Common myeloid progenitor, CD34-positive (primary cell): ENCODE measurements around the gene C21orf91.

ENCODE experiments used
- CTCF ChIA-PET: fragments of 350-600 bp; sonication (Branson Sonifier 250); formaldehyde crosslinking; loops from one replicate; lab custom pipeline; 2021; ENCODE audit warnings: antibody characterized with exemption; lab: Charles Lee
- POLR2A ChIA-PET: fragments of 350-600 bp; sonication (Branson Sonifier 250); formaldehyde crosslinking; loops from one replicate; lab custom pipeline; 2021; ENCODE audit warnings: antibody characterized with exemption; lab: Charles Lee
- DNase-seq, 3 donors: peaks; one replicate each; pipeline versions ENCODE4 v3.0.0 to v3.0.0-alpha.2; 2013
- H3K27ac ChIP-seq, 2 experiments: 1 replicate in 1 of 2; 2 replicates in 1 of 2; pipeline ENCODE4 v1.7.0; 2013; ENCODE audit warnings: inconsistent platforms in 2 of 2, low read length in 2 of 2, mild to moderate bottlenecking in 2 of 2, low read depth in 1 of 2, moderate library complexity in 1 of 2; ENCODE audit not compliant: severe bottlenecking in 2 of 2, insufficient read depth in 1 of 2, poor library complexity in 1 of 2
- H3K27me3 ChIP-seq, 5 experiments: replicated peaks in 2 of 5; 1 replicate in 3 of 5; 2 replicates in 2 of 5; pipeline versions ENCODE4 v1.6.1 to v1.7.0; 2013; ENCODE audit warnings: low read length in 4 of 5, mild to moderate bottlenecking in 2 of 5, moderate library complexity in 2 of 5, inconsistent platforms in 1 of 5; ENCODE audit not compliant: insufficient read depth in 5 of 5, control insufficient read depth in 4 of 5
- H3K36me3 ChIP-seq, 4 experiments: 1 replicate in 2 of 4; 2 replicates in 2 of 4; pipeline versions ENCODE4 v1.6.1 to v1.7.0; 2013; ENCODE audit warnings: low read length in 3 of 4, control low read depth in 1 of 4, mild to moderate bottlenecking in 1 of 4; ENCODE audit not compliant: control insufficient read depth in 4 of 4, insufficient read depth in 4 of 4
- H3K4me1 ChIP-seq, 4 experiments: 1 replicate in 3 of 4; 2 replicates in 1 of 4; pipeline versions ENCODE4 v1.6.1 to v1.7.1; 2013; ENCODE audit warnings: low read length in 3 of 4, mild to moderate bottlenecking in 3 of 4, control low read depth in 1 of 4, inconsistent platforms in 1 of 4, moderate library complexity in 1 of 4; ENCODE audit not compliant: control insufficient read depth in 4 of 4, insufficient read depth in 4 of 4; ENCODE audit errors: control extremely low read depth in 1 of 4
- H3K4me3 ChIP-seq, 7 experiments: 1 replicate in 4 of 7; 2 replicates in 3 of 7; pipeline versions ENCODE4 v1.5.1 to v1.7.0; 2013; ENCODE audit warnings: mild to moderate bottlenecking in 7 of 7, low read length in 6 of 7, moderate library complexity in 6 of 7, inconsistent platforms in 2 of 7, low read depth in 2 of 7, control low read depth in 1 of 7; ENCODE audit not compliant: insufficient read depth in 4 of 7, control insufficient read depth in 1 of 7; ENCODE audit errors: extremely low read depth in 1 of 7
- H3K9me3 ChIP-seq, 5 experiments: 1 replicate in 4 of 5; 2 replicates in 1 of 5; pipeline versions ENCODE4 v1.6.1 to v1.7.1; 2013; ENCODE audit warnings: low read length in 4 of 5, mild to moderate bottlenecking in 2 of 5, inconsistent platforms in 1 of 5, low read depth in 1 of 5, moderate library complexity in 1 of 5; ENCODE audit not compliant: control insufficient read depth in 4 of 5, insufficient read depth in 2 of 5; ENCODE audit errors: control extremely low read depth in 1 of 5
- WGBS: methylation state at CpG from one replicate; pipeline ENCODE4 v1.1.5; 2013; ENCODE audit not compliant: insufficient coverage; 5-methylcytosine and 5-hydroxymethylcytosine counted together

C21orf91 gene

GRCh38 chr21:17799414-17800164 is 19.6 kb downstream of the C21orf91 start:
- H3K27me3 ChIP-seq = no peaks in the 10 kb centered on the region
- no peak overlapping the region for H3K4me3 ChIP-seq
- POLR2A ChIA-PET = no interaction called here
- no peak overlapping the region for H3K27ac ChIP-seq
- 100% methylated on average over 2 of the region's 6 CpGs for WGBS
- H3K36me3 ChIP-seq = peaks cover 2 to 26% (median 16%) of the 10 kb centered on the region in 4 experiments
- no peak for DNase-seq
- CTCF ChIA-PET = interaction anchor here (0.9 to 2.0 kb wide), 5 partner anchors 8 to 104 kb away, joined by 3 to 7 read pairs (median 6); no protein-coding TSS in a partner anchor
- peaks cover 8 to 32% (median 9%) of the 10 kb centered on the region in 4 experiments for H3K4me1 ChIP-seq
- no peaks in the 10 kb centered on the region for H3K9me3 ChIP-seq

GRCh38 chr21:17798796-17799195 is 20.4 kb downstream of the C21orf91 start:
- CTCF ChIA-PET = interaction anchor here (0.9 to 2.0 kb wide), 6 partner anchors 11 to 110 kb away, joined by 3 to 7 read pairs (median 6); no protein-coding TSS in a partner anchor
- no peak overlapping the region for H3K27ac ChIP-seq
- peaks cover 12 to 39% (median 17%) of the 10 kb centered on the region in 4 experiments for H3K4me1 ChIP-seq
- no peaks in the 10 kb centered on the region for H3K9me3 ChIP-seq
- H3K4me3 ChIP-seq = no peak overlapping the region
- no peak for DNase-seq
- no CpG with 5 or more reads among the region's 2 CpGs for WGBS
- peaks cover 2 to 20% (median 11%) of the 10 kb centered on the region in 4 experiments for H3K36me3 ChIP-seq
- POLR2A ChIA-PET = interaction anchor here (0.5 kb wide), 1 partner anchor 20 kb away, joined by 3 read pairs; no protein-coding TSS in a partner anchor
- no peaks in the 10 kb centered on the region for H3K27me3 ChIP-seq

- no CpG with 5 or more reads among the region's 2 CpGs for WGBS
- ChIA-PET CTCF (interaction anchor here (1.3 to 2.0 kb wide), 5 partner anchors 10 to 109 kb away, joined by 4 to 7 read pairs (median 6); no protein-coding TSS in a partner anchor), POLR2A (no interaction called here)
- H3K36me3 ChIP-seq = peaks cover 3 to 20% (median 11%) of the 10 kb centered on the region in 4 experiments
- no peak overlapping the region for H3K27ac ChIP-seq
- peaks cover 16 to 45% (median 22%) of the 10 kb centered on the region in 4 experiments for H3K4me1 ChIP-seq
- no peak overlapping the region for H3K4me3 ChIP-seq
- no peaks in the 10 kb centered on the region for H3K9me3 ChIP-seq
- no peaks in the 10 kb centered on the region for H3K27me3 ChIP-seq
- DNase-seq = no peak
Observed at GRCh38 chr21:17797967-17798366, 21.2 kb downstream of the C21orf91 start.

GRCh38 chr21:17796503-17796902 is 22.7 kb downstream of the C21orf91 start:
- DNase-seq = no peak
- WGBS = 100% methylated on average over 1 of the region's 1 CpG
- H3K27me3 ChIP-seq = no peaks in the 10 kb centered on the region
- H3K27ac ChIP-seq = peak overlapping the region in 1 of 2 experiments; percentile 30
- H3K4me3 ChIP-seq = no peak overlapping the region
- CTCF ChIA-PET = interaction anchor here (0.8 kb wide), 1 partner anchor 8 kb away, joined by 3 read pairs; no protein-coding TSS in a partner anchor
- peaks cover 16 to 50% (median 22%) of the 10 kb centered on the region in 4 experiments for H3K4me1 ChIP-seq
- H3K36me3 ChIP-seq = peaks cover 4 to 22% (median 9%) of the 10 kb centered on the region in 4 experiments
- no peaks in the 10 kb centered on the region for H3K9me3 ChIP-seq
- POLR2A ChIA-PET = no interaction called here

GRCh38 chr21:17796037-17796403 is 23.1 kb downstream of the C21orf91 start:
- Histone ChIP-seq H3K36me3 (peaks cover 6 to 22% (median 11%) of the 10 kb centered on the region in 4 experiments), H3K4me3 (no peak overlapping the region), H3K4me1 (peaks cover 16 to 55% (median 22%) of the 10 kb centered on the region in 4 experiments), H3K9me3 (no peaks in the 10 kb centered on the region), H3K27ac (peak overlapping the region in 1 of 2 experiments; percentile 30), H3K27me3 (no peaks in the 10 kb centered on the region)
- peak in 2 of 3 donors; percentile 42 to 60 for DNase-seq
- CTCF ChIA-PET = interaction anchor here (0.5 to 2.6 kb wide), 5 partner anchors 9 to 1176 kb away, joined by 3 to 11 read pairs (median 3); no protein-coding TSS in a partner anchor
- POLR2A ChIA-PET = no interaction called here
- no CpG with 5 or more reads among the region's 1 CpG for WGBS

- Histone ChIP-seq H3K4me1 (peaks cover 16 to 59% (median 25%) of the 10 kb centered on the region in 4 experiments), H3K27ac (peak overlapping the region; percentile 40 to 82), H3K9me3 (no peaks in the 10 kb centered on the region), H3K4me3 (peak overlapping the region in 2 of 7 experiments; percentile 25 to 55), H3K27me3 (no peaks in the 10 kb centered on the region), H3K36me3 (peaks cover 6 to 22% (median 11%) of the 10 kb centered on the region in 4 experiments)
- WGBS = 88% methylated on average over 2 of the region's 6 CpGs
- POLR2A ChIA-PET = interaction anchor here (0.8 kb wide), 1 partner anchor 23 kb away, joined by 3 read pairs; no protein-coding TSS in a partner anchor
- DNase-seq = peak in 2 of 3 donors; percentile 51 to 64
- CTCF ChIA-PET = interaction anchor here (0.5 to 2.9 kb wide), 8 partner anchors 10 to 1175 kb away, joined by 3 to 11 read pairs (median 4); no protein-coding TSS in a partner anchor
Observed at GRCh38 chr21:17795146-17796036, 23.8 kb downstream of the C21orf91 start.
